Dermis blood vessel endothelial cell (primary cell): ENCODE data around the gene PAX4. TPM values are rescaled to one million over a fixed set of nuclear protein-coding genes. Genes with fewer than 3 reads are reported as not detected.
A peak's percentile ranks its signal among the peaks of the same experiment; 100 is the strongest.

Source experiments
- DNase-seq: peaks from one replicate; pipeline ENCODE4 v3.0.0; 2010
- total RNA-seq: library from RNA; depleted of rRNA; stranded (reverse); fragments of >200 nt; gene quantifications from 2 replicates; pipeline ENCODE4 v1.2.3, GENCODE V29; 2014

PAX4 gene
- total RNA-seq, result 0.09 TPM in 1 of 2 replicates, not detected in the other

- DNase-seq, result no peak
Observed at GRCh38 chr7:127618042-127618441, at the start of gene PAX4. Gene PAX4, minus strand, starts transcription at chr7:127618142. Its CDS starts 2,214 bp downstream, at chr7:127615928.

- DNase-seq, result peak; percentile 62
Observed at GRCh38 chr7:127667017-127667670, 49.2 kb upstream of the PAX4 start.

GRCh38 chr7:127666602-127667001 is 48.7 kb upstream of the PAX4 start:
- no peak for DNase-seq

- no peak for DNase-seq
Observed at GRCh38 chr7:127665922-127666321, 48.0 kb upstream of the PAX4 start.

- no peak for DNase-seq
Observed at GRCh38 chr7:127658970-127659630, 41.2 kb upstream of the PAX4 start.

- no peak for DNase-seq
Observed at GRCh38 chr7:127657500-127657899, 39.6 kb upstream of the PAX4 start.

GRCh38 chr7:127655720-127656119 is 37.8 kb upstream of the PAX4 start:
- DNase-seq, result no peak

GRCh38 chr7:127654404-127655394 is 36.8 kb upstream of the PAX4 start:
- DNase-seq, result peak; percentile 27

GRCh38 chr7:127653396-127653795 is 35.5 kb upstream of the PAX4 start:
- no peak for DNase-seq

- peak; percentile 33 for DNase-seq
Observed at GRCh38 chr7:127652333-127653248, 34.6 kb upstream of the PAX4 start.

GRCh38 chr7:127651556-127652332 is 33.8 kb upstream of the PAX4 start, which contains the start of gene SND1:
Gene SND1, plus strand, starts transcription at chr7:127652194. Its CDS starts 180 bp downstream, at chr7:127652374.
- peak; percentile 99 for DNase-seq

- DNase-seq, result peak; percentile 74
Observed at GRCh38 chr7:127650847-127651555, 33.1 kb upstream of the PAX4 start.

- no peak for DNase-seq
Observed at GRCh38 chr7:127648986-127649385, 31.0 kb upstream of the PAX4 start.

- DNase-seq, result no peak
Observed at GRCh38 chr7:127647636-127648035, 29.7 kb upstream of the PAX4 start.

- DNase-seq, result no peak
Observed at GRCh38 chr7:127644484-127644883, 26.5 kb upstream of the PAX4 start.

GRCh38 chr7:127638197-127638596 is 20.3 kb upstream of the PAX4 start:
- DNase-seq, result no peak

- DNase-seq, result no peak
Observed at GRCh38 chr7:127635659-127636285, 17.8 kb upstream of the PAX4 start.

- DNase-seq, result no peak
Observed at GRCh38 chr7:127632276-127632910, 14.5 kb upstream of the PAX4 start.

- DNase-seq, result peak; percentile 30
Observed at GRCh38 chr7:127629268-127629854, 11.4 kb upstream of the PAX4 start.
